B cell (primary cell): ENCODE data around the gene CAPN10. TPM values are rescaled to one million over a fixed set of nuclear protein-coding genes. Genes with fewer than 3 reads are reported as not detected.

ENCODE experiments used
- ATAC-seq: fragments of 200-7000 bp; cut with Tn5 transposase; one replicate; pipeline ENCODE4 v1.10.0; 2021; ENCODE audit warnings: low read depth, mild to moderate bottlenecking, moderate number of reproducible peaks, moderate library complexity
- CTCF ChIA-PET: fragments of 350-600 bp; sonication (Branson Sonifier 250); formaldehyde crosslinking; loops from one replicate; lab custom pipeline; 2021; ENCODE audit warnings: antibody characterized with exemption, inconsistent platforms; lab: Charles Lee
- POLR2A ChIA-PET: fragments of 350-600 bp; sonication (Branson Sonifier 250); formaldehyde crosslinking; loops from one replicate; lab custom pipeline; 2021; ENCODE audit warnings: antibody characterized with exemption; lab: Charles Lee
- DNase-seq: peaks from one replicate; pipeline ENCODE4 v3.0.0; 2013
- H2AFZ ChIP-seq: 2 replicates; pipeline ENCODE4 v1.6.1; 2012; ENCODE audit warnings: mild to moderate bottlenecking, low read depth, low read length; ENCODE audit not compliant: insufficient read depth, poor library complexity, severe bottlenecking
- H3K27ac ChIP-seq, 2 donors: 1 replicate in 1 of 2; 2 replicates in 1 of 2; pipeline ENCODE4 v1.5.1; 2012 to 2013; ENCODE audit warnings: low read length in 2 of 2, mild to moderate bottlenecking in 2 of 2, moderate library complexity in 1 of 2
- H3K27me3 ChIP-seq, 4 experiments: fragments of 200-600 bp in 1 of 4; sonication (generic) in 1 of 4; replicated peaks in 1 of 4; 1 replicate in 2 of 4; 2 replicates in 2 of 4; pipeline versions ENCODE4 v1.6.1 to v1.7.0; 2013 to 2016; ENCODE audit warnings: low read length in 3 of 4, mild to moderate bottlenecking in 2 of 4, mixed read lengths in 1 of 4, moderate library complexity in 1 of 4; ENCODE audit not compliant: insufficient read depth in 4 of 4, control insufficient read depth in 3 of 4; ENCODE audit errors: control extremely low read depth in 1 of 4
- H3K36me3 ChIP-seq, 2 experiments: replicated peaks in 1 of 2; 1 replicate in 1 of 2; 2 replicates in 1 of 2; pipeline versions ENCODE4 v1.6.1 to v1.7.1; 2013; ENCODE audit warnings: low read length in 1 of 2; ENCODE audit not compliant: insufficient read depth in 2 of 2, control insufficient read depth in 1 of 2; ENCODE audit errors: control extremely low read depth in 1 of 2, extremely low read depth in 1 of 2
- H3K4me1 ChIP-seq, 2 donors: fragments of 200-600 bp in 1 of 2; sonication (generic) in 1 of 2; 1 replicate in 1 of 2; 2 replicates in 1 of 2; pipeline versions ENCODE4 v1.5.1 to v1.6.1; 2013 to 2017; ENCODE audit warnings: low read length in 2 of 2; ENCODE audit not compliant: control insufficient read depth in 2 of 2, insufficient read depth in 2 of 2
- H3K4me2 ChIP-seq: replicated peaks from 2 replicates; pipeline ENCODE3; 2012; ENCODE audit warnings: mild to moderate bottlenecking, low read depth, low read length; ENCODE audit not compliant: poor library complexity, severe bottlenecking
- H3K4me3 ChIP-seq, 5 experiments: fragments of 200-600 bp in 1 of 5; sonication (generic) in 1 of 5; 1 replicate in 3 of 5; 2 replicates in 2 of 5; pipeline versions ENCODE4 v1.5.1 to v1.7.0; 2011 to 2016; ENCODE audit warnings: low read length in 4 of 5, mild to moderate bottlenecking in 4 of 5, low read depth in 2 of 5, control low read depth in 1 of 5, moderate library complexity in 1 of 5; ENCODE audit not compliant: insufficient read depth in 1 of 5; ENCODE audit errors: control extremely low read depth in 1 of 5, extremely low read depth in 1 of 5
- H3K79me2 ChIP-seq: fragments of 200-600 bp; sonication (generic); one replicate; pipeline ENCODE4 v1.6.0; 2016; ENCODE audit warnings: low read length; ENCODE audit not compliant: control insufficient read depth, insufficient read depth
- H3K9ac ChIP-seq: fragments of 200-600 bp; sonication (generic); 2 replicates; pipeline ENCODE4 v1.6.1; 2017; ENCODE audit warnings: mild to moderate bottlenecking, low read length, moderate library complexity
- H3K9me3 ChIP-seq, 3 donors: one replicate each; pipeline versions ENCODE4 v1.6.1 to v1.7.1; 2013; ENCODE audit warnings: low read length in 2 of 3; ENCODE audit not compliant: control insufficient read depth in 2 of 3, insufficient read depth in 1 of 3; ENCODE audit errors: control extremely low read depth in 1 of 3
- H4K20me1 ChIP-seq: 2 replicates; pipeline ENCODE4 v1.6.0; 2012; ENCODE audit warnings: mild to moderate bottlenecking, low read length; ENCODE audit not compliant: insufficient read depth, control insufficient read depth, poor library complexity, severe bottlenecking
- H3K27ac Mint-ChIP-seq: one replicate; pipeline ENCODE4 v1.8.0; 2021; ENCODE audit warnings: mixed read lengths
- H3K27me3 Mint-ChIP-seq: one replicate; pipeline ENCODE4 v1.8.0; 2021; ENCODE audit warnings: mixed read lengths
- H3K4me1 Mint-ChIP-seq: one replicate; pipeline ENCODE4 v1.8.0; 2021; ENCODE audit warnings: mixed read lengths
- H3K4me3 Mint-ChIP-seq: one replicate; pipeline ENCODE4 v1.8.0; 2021; ENCODE audit warnings: mixed read lengths
- H3K9me3 Mint-ChIP-seq: one replicate; pipeline ENCODE4 v1.8.0; 2022; ENCODE audit warnings: mixed read lengths; ENCODE audit not compliant: insufficient read depth
- EZH2 ChIP-seq: IDR thresholded peaks from 2 replicates; pipeline ENCODE4 v1.6.1; 2012; ENCODE audit warnings: borderline replicate concordance, low read depth, mild to moderate bottlenecking, moderate library complexity, low read length; ENCODE audit not compliant: insufficient read depth, poor library complexity, severe bottlenecking
- WGBS: methylation state at CpG from one replicate; pipeline ENCODE4 v1.1.5; 2013; ENCODE audit warnings: missing lambda C conversion rate; ENCODE audit not compliant: insufficient coverage; 5-methylcytosine and 5-hydroxymethylcytosine counted together
- intact Hi-C: fragments of 100-400 bp; cut with micrococcal nuclease; formaldehyde crosslinking; loops from one replicate; pipeline ENCODE4 v1.10.0; 2022
- polyA plus RNA-seq: library from polyadenylated mRNA; depleted of rRNA; stranded (reverse); fragments of >200 nt; gene quantifications from 2 replicates; pipeline ENCODE4 v1.2.3, GENCODE V29; 2012
- total RNA-seq, 2 donors: library from RNA; stranded (reverse); fragments of 120-200 nt in 1 of 2; gene quantifications; 1 replicate in 1 of 2; 2 replicates in 1 of 2; pipeline versions ENCODE4 v1.2.3 to v1.2.4, GENCODE V29; 2013 to 2022
- TF ChIP-seq, protein P1 (sequence below): fragments of 200-600 bp; IDR thresholded peaks from one replicate; pipeline ENCODE4 v1.8.0; 2022; ENCODE audit warnings: antibody characterized with exemption, mild to moderate bottlenecking

CAPN10 gene
- total and polyA plus RNA-seq, 2 donors (not counting 1 experiment from before 2014, with no cell fraction given) = 73.4 to 92.1 TPM

DNA sequence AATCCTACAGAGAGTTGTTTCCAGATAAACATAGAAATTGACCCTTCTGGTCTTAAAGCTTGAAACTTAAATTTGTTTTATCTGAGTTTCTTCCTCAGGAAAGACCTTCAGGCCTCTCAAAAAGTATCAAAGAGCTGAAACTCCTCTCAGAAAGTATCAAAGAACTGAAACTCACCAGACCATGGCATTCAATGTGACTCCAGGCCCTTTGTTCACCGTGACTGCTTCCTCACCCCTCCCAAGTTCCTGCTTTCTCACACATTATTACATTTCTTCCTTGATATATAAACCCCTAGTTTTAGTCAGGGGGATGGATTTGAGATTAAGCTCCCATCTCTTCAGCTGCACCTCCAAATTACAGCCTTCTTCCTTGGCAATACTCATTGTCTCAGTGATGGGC is 34.7 kb upstream of the CAPN10 start:
- Histone ChIP-seq H3K9ac (no peak overlapping the region), H3K27me3 (no peaks in the 10 kb centered on the region)
- WGBS = no CpG with 5 or more reads among the region's 1 CpG

DNA sequence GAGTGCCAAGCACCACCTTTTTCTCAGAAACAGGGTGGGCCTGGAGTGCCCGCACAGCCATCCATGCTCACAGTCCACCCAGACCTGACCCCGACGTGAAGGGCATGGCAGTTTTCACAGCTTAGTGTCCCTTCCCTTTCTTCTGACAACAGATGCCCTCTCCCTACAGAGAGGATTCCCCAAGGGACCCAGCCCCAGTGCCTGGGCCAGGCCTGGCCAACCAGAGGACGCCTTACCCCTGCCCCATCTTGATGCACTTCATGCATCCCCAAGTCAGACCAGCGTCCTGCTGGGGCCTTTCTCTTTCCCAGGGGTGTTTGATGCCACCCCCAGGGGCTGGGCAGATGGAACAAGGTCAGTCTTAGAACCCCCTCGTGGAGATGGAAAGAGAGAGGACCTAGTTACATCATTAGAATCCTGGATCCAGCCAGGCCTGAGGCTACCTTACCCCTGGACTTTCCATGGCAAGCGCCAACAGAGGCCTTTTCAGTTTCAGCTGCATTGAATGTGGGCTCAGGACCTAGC is 32.5 kb upstream of the CAPN10 start:
- no peak overlapping the region for H3K4me3 Mint-ChIP-seq
- no peaks in the 10 kb centered on the region for H3K27me3 Mint-ChIP-seq
- H2AFZ ChIP-seq = no peak overlapping the region
- peaks cover 30 to 35% of the 10 kb centered on the region in 2 donors for H3K4me1 ChIP-seq
- peaks cover 62% of the 10 kb centered on the region for H4K20me1 ChIP-seq
- peaks cover 37% of the 10 kb centered on the region for H3K4me1 Mint-ChIP-seq
- H3K9me3 ChIP-seq = peaks cover 0 to 4% (median 0%) of the 10 kb centered on the region in 3 donors
- ATAC-seq (no peak), DNase-seq (no peak)
- 97% methylated on average over 7 of the region's 7 CpGs for WGBS
- ChIA-PET CTCF (no interaction called here), POLR2A (no interaction called here)
- no peak overlapping the region for H3K27ac ChIP-seq
- H3K9ac ChIP-seq = no peak overlapping the region
- H3K27ac Mint-ChIP-seq = no peak overlapping the region
- intact Hi-C loops = no loop called here
- H3K36me3 ChIP-seq = peaks cover 1 to 26% of the 10 kb centered on the region in 2 experiments
- TF ChIP-seq EZH2 = no peak
- TF ChIP-seq, protein P1, sequence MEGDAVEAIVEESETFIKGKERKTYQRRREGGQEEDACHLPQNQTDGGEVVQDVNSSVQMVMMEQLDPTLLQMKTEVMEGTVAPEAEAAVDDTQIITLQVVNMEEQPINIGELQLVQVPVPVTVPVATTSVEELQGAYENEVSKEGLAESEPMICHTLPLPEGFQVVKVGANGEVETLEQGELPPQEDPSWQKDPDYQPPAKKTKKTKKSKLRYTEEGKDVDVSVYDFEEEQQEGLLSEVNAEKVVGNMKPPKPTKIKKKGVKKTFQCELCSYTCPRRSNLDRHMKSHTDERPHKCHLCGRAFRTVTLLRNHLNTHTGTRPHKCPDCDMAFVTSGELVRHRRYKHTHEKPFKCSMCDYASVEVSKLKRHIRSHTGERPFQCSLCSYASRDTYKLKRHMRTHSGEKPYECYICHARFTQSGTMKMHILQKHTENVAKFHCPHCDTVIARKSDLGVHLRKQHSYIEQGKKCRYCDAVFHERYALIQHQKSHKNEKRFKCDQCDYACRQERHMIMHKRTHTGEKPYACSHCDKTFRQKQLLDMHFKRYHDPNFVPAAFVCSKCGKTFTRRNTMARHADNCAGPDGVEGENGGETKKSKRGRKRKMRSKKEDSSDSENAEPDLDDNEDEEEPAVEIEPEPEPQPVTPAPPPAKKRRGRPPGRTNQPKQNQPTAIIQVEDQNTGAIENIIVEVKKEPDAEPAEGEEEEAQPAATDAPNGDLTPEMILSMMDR = no peak
- no peak overlapping the region for H3K4me2 ChIP-seq
- H3K4me3 ChIP-seq = no peak overlapping the region
- peaks cover 3% of the 10 kb centered on the region for H3K9me3 Mint-ChIP-seq
- H3K79me2 ChIP-seq = peaks cover 62% of the 10 kb centered on the region
- H3K27me3 ChIP-seq = no peaks in the 10 kb centered on the region

More for the DNA sequence above, 34.7 kb upstream of the CAPN10 start:
- Histone ChIP-seq H3K36me3 (peaks cover 1 to 24% of the 10 kb centered on the region in 2 experiments), H4K20me1 (peaks cover 40% of the 10 kb centered on the region), H3K9me3 (peaks cover 0 to 4% (median 0%) of the 10 kb centered on the region in 3 donors), H3K4me1 (peaks cover 12 to 14% of the 10 kb centered on the region in 2 donors), H3K79me2 (peaks cover 40% of the 10 kb centered on the region), H3K4me3 (no peak overlapping the region), H2AFZ (no peak overlapping the region), H3K27ac (peak overlapping the region; percentile 28 to 78), H3K4me2 (peak overlapping the region; percentile 32)
- TF ChIP-seq, protein P1 = no peak
- no peak for TF ChIP-seq EZH2
- Mint-ChIP-seq H3K4me1 (peaks cover 25% of the 10 kb centered on the region), H3K4me3 (no peak overlapping the region), H3K27ac (peak overlapping the region; percentile 80), H3K27me3 (no peaks in the 10 kb centered on the region), H3K9me3 (peaks cover 3% of the 10 kb centered on the region)
- intact Hi-C loops = no loop called here
- ATAC-seq (no peak), DNase-seq (peak; percentile 42)
- ChIA-PET POLR2A (interaction anchor here (0.8 kb wide), 1 partner anchor 10 kb away, joined by 3 read pairs; no protein-coding TSS in a partner anchor), CTCF (interaction anchor here (0.7 to 1.8 kb wide), 3 partner anchors 9 to 69 kb away, joined by 3 to 4 read pairs (median 3); partner anchors contain the start of gene DUSP28)
